ENCODE results near the gene ATP5PB.

The ATP5PB gene

DNA sequence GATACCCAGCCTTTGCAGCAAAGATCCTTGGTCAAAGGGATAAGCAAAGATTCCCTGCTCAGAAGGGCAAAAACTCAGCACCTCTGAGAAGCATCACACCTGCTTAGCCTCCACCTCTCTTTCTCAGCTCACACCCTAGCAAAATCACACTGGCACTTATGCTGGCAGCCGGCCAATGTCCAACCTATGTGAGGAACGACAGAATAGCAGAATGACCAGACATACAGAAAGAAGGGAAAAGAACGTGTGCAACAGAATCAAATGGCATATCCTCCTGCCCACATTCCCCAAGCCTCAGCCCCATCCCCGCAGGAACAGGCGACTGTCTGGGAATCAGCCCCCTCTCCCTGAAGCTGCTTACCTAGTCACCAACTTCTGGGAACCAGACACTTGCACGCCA, 54.8 kb downstream of the ATP5PB start:
- no peak for DNase-seq

DNA sequence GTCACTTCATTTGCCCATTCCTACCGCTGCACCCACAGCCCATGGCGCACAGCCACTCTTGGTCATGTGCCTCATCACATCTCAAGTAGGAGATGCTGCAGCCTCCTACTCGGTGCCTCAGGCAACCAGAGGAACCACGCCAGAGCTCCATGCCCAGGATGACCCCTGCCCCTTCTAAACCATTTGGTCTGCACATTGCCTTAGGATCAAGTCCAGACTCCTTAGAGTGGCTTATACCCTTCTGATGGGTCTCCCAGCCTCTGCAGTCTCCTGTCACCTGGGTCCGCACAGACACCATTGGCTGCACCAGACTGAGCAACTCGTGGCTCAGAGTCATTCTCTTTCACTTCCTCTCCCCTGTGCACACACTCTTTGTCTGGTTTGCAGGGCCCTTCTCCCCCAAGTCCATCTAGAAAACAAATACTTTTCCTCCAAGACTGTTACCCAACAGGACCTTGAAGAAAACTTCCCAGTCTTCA, 56.4 kb downstream of the ATP5PB start:
- DNase-seq: peak in 6 of 56 donors; percentile 20 to 61 (median 35)

DNA sequence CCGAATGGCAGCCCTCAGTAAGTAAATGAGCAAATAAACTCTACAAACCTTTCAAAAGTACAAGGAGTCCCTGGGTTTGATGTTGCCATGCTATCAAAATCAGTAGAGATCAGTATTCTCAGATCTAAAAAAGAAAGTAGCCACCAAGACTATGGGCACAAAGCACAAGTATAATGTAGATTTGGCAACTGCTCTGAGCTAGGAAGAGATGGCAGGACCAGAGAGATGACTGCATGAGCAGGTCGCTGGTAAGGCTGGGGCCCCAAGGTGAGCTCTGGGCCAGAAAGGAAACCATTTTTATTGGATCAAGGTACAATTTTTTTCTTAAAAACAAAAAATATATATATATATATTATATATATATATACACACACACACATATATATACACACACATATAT, 57.3 kb downstream of the ATP5PB start:
- DNase-seq: no peak

DNA sequence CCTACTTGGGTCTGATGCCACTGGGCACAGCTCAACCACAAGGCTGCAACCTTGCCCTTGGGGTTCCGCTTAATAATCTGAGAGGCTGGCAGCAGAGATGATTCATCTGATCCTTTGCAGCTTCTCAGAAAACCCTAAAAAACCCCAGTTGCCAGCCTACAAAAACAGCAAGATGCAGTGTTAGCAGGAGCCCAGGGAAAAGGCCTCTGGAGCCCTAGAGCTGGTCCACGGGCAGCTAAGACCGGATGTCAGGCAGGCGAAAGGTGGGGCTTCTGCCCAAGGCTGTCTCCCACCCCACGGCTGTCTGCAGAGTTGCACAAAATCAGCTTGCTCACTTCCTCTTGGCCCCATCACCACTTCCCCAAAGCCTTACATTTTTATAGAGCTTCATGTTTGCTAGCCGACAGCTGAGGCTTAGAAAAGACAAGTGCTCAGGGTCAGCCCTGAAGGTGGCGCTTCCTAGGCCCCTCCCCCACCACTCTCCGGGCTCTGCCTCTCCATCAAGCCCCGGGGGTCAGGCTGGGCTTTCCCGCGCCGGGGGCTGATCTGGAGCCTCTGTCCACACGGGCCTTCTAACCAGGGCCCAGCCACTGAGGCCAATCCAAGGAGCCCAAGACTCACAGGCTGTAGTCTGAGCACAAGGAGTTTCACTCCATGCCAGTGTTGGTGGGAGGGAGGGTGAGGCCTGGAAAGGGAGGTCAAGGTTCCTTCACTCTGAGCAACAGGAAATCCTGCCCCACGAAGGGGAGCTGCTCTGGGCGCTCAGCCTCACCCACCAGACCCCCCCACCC, 58.3 kb downstream of the ATP5PB start:
- peak in 28 of 56 donors; percentile 39 to 85 (median 58) for DNase-seq

DNA sequence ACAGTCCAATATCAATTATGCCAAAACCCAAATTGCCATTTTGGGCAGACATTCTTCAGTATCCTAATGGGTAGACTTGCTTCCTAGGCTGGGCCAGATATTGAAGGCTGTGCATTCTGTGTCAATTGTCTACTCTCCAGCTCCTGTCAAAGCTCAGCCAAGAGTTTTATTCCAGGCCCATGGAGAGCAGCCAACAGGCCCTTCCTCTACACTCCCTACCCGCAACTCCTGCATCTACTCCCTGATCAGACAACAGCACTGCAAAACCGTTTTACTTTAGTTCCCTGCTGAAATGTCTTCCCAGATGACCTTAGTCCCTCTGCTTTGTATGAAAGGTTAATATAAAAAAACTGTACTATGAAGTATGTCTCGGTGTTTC, 60.7 kb downstream of the ATP5PB start:
- DNase-seq: peak in 14 of 56 donors; percentile 13 to 69 (median 46)

DNA sequence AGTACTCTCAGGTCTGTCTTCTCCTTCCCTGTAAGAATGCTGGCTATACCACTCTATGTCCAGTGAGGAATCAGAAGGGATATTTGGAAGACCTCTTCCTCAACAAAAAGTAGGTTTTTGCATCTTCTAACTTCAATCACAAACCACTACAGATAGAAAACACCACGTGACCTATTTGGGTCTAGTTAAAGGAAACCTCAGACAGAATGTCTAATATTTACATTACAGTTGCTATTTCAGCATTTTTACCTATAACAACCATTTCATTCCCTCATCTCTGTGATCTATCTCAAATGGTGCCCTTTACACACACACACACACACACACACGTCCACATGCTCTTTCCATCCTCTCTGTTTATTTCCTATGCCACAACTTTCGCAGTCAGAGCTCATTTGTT, 62.1 kb downstream of the ATP5PB start:
- DNase-seq: no peak

All from nucleus accumbens (tissue), 56 donors.